Neural crest cell (in vitro differentiated cells): ENCODE measurements around the gene CELF6. TPM values are rescaled to one million over a fixed set of nuclear protein-coding genes. Genes with fewer than 3 reads are reported as not detected.

Experiments used
- DNase-seq: peaks from one replicate; pipeline ENCODE4 v3.0.0; 2021; ENCODE audit warnings: low read depth, mixed read lengths, low spot score
- H3K27ac Mint-ChIP-seq: one replicate; pipeline ENCODE4 v1.8.0; 2021; ENCODE audit warnings: mild to moderate bottlenecking, mixed read lengths; ENCODE audit not compliant: unreplicated experiment
- H3K27me3 Mint-ChIP-seq: 2 replicates; pipeline ENCODE4 v1.8.0; 2021; ENCODE audit warnings: low read depth, mild to moderate bottlenecking, mixed read lengths
- H3K36me3 Mint-ChIP-seq: 2 replicates; pipeline ENCODE4 v1.8.0; 2021; ENCODE audit warnings: low read depth, mild to moderate bottlenecking, mixed read lengths
- H3K4me1 Mint-ChIP-seq: 2 replicates; pipeline ENCODE4 v1.8.0; 2021; ENCODE audit warnings: mixed read lengths
- H3K4me3 Mint-ChIP-seq: one replicate; pipeline ENCODE4 v1.8.0; 2021; ENCODE audit warnings: mild to moderate bottlenecking, mixed read lengths
- H3K9me3 Mint-ChIP-seq: 2 replicates; pipeline ENCODE4 v1.8.0; 2021; ENCODE audit warnings: mixed read lengths
- total RNA-seq: library from RNA; stranded (reverse); gene quantifications from 2 replicates; pipeline ENCODE4 v1.2.1, GENCODE V29; 2021
- TF ChIP-seq, protein P1 (sequence below): fragments of 200-600 bp; sonication (generic); conservative IDR thresholded peaks from 2 replicates; pipeline ENCODE4 v1.5.0; 2021; ENCODE audit warnings: antibody characterized with exemption, mild to moderate bottlenecking

The CELF6 gene
- total RNA-seq, 1 donor from 2014 or later = 1.3 TPM

DNA sequence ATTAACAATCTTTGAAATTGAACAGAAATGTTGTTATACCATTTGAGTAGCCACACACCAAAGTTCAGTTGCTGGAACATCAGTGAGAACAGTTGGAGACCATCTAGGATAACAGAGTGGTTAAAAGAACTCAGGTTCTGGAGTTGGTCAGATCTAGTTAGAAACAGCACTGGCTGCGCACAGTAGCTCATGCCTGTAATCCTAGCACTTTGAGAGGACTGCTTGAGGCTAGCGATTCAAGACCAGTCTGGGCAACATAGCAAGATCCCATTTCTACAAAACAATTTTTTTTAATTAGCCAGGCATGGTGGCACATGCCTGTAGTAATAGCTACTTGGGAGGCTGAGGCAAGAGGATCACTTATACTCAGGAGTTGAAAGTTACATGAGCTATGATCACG lies 81.4 kb downstream of the CELF6 start:
- TF ChIP-seq, protein P1, sequence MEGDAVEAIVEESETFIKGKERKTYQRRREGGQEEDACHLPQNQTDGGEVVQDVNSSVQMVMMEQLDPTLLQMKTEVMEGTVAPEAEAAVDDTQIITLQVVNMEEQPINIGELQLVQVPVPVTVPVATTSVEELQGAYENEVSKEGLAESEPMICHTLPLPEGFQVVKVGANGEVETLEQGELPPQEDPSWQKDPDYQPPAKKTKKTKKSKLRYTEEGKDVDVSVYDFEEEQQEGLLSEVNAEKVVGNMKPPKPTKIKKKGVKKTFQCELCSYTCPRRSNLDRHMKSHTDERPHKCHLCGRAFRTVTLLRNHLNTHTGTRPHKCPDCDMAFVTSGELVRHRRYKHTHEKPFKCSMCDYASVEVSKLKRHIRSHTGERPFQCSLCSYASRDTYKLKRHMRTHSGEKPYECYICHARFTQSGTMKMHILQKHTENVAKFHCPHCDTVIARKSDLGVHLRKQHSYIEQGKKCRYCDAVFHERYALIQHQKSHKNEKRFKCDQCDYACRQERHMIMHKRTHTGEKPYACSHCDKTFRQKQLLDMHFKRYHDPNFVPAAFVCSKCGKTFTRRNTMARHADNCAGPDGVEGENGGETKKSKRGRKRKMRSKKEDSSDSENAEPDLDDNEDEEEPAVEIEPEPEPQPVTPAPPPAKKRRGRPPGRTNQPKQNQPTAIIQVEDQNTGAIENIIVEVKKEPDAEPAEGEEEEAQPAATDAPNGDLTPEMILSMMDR = no peak

DNA sequence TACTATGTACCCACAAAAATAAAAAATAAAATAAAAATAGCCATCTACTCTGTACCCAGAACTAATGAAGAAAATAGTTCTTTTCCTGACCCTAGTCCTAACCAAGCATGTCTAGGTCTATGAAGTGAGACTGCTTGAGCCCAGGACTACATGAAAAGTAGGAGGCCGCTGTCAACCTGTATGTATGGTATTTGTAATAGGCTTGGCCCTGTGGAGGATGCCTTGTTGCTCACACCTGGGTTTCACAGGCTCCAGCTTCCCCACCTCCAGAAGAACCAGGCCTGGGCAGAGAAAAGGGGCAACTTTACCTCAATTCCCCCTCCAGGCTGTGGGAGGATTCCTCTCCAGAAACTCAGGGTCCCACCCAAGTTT lies 82.1 kb downstream of the CELF6 start:
- TF ChIP-seq, protein P1 = no peak
- Mint-ChIP-seq H3K4me3 (no peak overlapping the region), H3K27ac (no peak overlapping the region), H3K27me3 (no peaks in the 10 kb centered on the region), H3K36me3 (peaks cover 5% of the 10 kb centered on the region), H3K9me3 (no peaks in the 10 kb centered on the region), H3K4me1 (no peaks in the 10 kb centered on the region)
- DNase-seq = no peak

More for the DNA sequence above, 81.4 kb downstream of the CELF6 start:
- H3K36me3 Mint-ChIP-seq = peaks cover 5% of the 10 kb centered on the region
- H3K9me3 Mint-ChIP-seq = no peaks in the 10 kb centered on the region
- DNase-seq = no peak
- no peaks in the 10 kb centered on the region for H3K27me3 Mint-ChIP-seq
- H3K27ac Mint-ChIP-seq = no peak overlapping the region
- H3K4me3 Mint-ChIP-seq = no peak overlapping the region
- no peaks in the 10 kb centered on the region for H3K4me1 Mint-ChIP-seq

DNA sequence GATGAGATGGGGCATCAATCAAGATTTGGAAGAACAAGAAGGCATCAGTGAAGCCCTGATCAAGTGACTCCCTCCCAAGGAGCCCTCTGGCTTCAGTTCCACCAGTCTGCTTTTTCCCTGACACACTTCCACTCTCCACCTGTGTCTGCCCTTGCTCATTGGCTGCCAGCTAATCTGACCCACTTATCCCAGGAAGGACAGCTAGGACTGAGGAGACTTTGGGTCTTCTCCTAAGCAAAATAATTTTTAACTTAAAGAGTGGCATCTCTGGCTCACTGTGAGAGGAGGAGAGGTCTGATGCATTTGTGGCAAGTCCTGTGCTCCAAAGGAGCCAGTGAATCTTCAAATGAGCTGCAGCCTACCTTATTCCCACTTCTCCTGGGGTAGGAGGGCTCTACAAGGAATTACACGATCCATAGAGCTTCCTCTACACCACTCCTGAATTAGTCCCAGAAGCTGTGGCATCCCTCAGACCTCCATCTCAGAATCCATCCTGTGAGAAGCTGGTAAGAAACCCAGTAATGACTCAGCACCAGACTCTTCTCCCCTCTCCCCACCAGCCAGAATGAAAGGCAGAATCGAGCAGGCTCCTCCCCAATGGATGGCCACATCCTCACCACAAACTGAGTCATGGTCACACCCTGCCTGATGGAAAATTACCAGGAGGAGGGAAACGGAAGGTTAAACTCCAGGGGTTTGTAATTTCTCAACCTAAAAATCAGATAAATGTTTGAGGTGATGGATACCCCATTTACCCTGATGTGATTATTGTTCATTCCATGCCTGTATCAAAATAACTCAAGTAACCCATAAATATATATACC lies 82.7 kb downstream of the CELF6 start:
- Mint-ChIP-seq H3K27ac (peak overlapping the region; percentile 87), H3K4me3 (no peak overlapping the region), H3K4me1 (peaks cover 5% of the 10 kb centered on the region), H3K36me3 (peaks cover 5% of the 10 kb centered on the region), H3K27me3 (no peaks in the 10 kb centered on the region), H3K9me3 (no peaks in the 10 kb centered on the region)
- DNase-seq = no peak
- TF ChIP-seq, protein P1 = no peak

DNA sequence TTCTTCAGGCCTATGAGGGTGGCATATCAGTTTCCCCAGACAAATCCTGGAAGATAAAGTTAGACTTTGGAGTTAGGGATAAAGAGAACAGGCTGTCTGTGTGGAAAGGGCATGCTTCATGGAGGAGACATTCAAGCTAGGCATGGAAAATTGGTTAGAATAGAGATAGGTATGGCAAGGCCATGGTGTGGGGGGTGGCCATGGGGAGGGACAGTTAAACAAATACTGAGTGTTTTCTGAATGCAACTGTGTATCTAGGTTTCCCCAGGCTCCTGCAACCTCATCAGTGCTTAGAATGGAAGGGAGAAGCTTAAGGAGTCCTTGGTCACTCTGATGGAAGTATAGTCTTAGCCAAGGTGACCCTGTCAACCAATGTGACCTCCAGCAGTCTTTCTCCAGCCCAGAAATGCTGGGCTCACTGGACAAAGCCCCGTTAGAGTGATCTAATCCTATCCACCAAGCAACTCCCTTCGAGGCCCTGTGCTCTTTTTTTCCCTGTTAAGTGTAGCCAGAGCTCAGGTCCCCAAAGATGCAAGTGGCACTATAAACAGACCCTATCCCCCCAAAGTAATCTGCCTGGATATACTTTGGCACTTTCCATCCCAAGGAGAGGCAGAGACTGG lies 83.5 kb downstream of the CELF6 start:
- Mint-ChIP-seq H3K27ac (no peak overlapping the region), H3K4me1 (peaks cover 12% of the 10 kb centered on the region), H3K27me3 (no peaks in the 10 kb centered on the region), H3K9me3 (no peaks in the 10 kb centered on the region), H3K36me3 (peaks cover 2% of the 10 kb centered on the region), H3K4me3 (no peak overlapping the region)
- TF ChIP-seq, protein P1 = no peak
- no peak for DNase-seq

DNA sequence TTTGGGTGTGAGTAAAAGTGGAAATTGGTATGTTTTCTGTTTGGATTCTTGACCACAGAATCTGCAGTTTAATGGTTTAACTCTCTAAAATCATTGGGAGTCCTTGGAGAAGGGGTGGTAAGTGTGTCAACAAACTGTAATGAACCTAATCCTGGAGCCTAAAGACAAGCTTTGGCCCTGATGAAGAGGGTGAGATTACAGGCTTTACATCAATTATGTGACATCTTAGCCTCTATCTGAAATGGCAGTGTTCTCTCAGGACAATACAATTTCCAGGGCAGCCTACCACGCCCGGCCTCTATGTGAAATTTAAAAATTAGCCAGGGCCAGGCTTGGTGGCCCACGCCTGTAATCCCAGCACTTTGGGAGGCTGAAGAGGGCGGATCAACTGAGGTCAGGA lies 84.7 kb downstream of the CELF6 start:
- Mint-ChIP-seq H3K4me1 (peaks cover 17% of the 10 kb centered on the region), H3K9me3 (no peaks in the 10 kb centered on the region), H3K4me3 (no peak overlapping the region), H3K27ac (no peak overlapping the region), H3K36me3 (no peaks in the 10 kb centered on the region), H3K27me3 (peaks cover 3% of the 10 kb centered on the region)
- DNase-seq = no peak
- TF ChIP-seq, protein P1 = no peak

Other genes starting within 250 kb of the CELF6 start
- 31.3 and 33.6 TPM in 2 replicates for gene MYO9A, start 202.0 kb downstream of the CELF6 start, total RNA-seq
- 4.3 and 5.5 TPM in 2 replicates for gene SENP8, start 201.8 kb downstream of the CELF6 start, total RNA-seq
- 0.35 and 0.48 TPM in 2 replicates for gene GRAMD2A, start 122.4 kb downstream of the CELF6 start, total RNA-seq
- 905 and 917 TPM in 2 replicates for gene PKM, start 89.0 kb downstream of the CELF6 start, total RNA-seq
- gene PARP6, start 47.6 kb downstream of the CELF6 start, total RNA-seq = 83.2 and 88.9 TPM in 2 replicates
- gene HEXA, start 55.9 kb upstream of the CELF6 start, total RNA-seq = 59.3 and 63.2 TPM in 2 replicates
- gene TMEM202, start 78.1 kb upstream of the CELF6 start, total RNA-seq = not detected in 2 replicates
- gene ARIH1, start 154.2 kb upstream of the CELF6 start, total RNA-seq = 146 and 154 TPM in 2 replicates